ENCODE data around the gene ARHGEF40.

- TF ChIP-seq, protein P1, sequence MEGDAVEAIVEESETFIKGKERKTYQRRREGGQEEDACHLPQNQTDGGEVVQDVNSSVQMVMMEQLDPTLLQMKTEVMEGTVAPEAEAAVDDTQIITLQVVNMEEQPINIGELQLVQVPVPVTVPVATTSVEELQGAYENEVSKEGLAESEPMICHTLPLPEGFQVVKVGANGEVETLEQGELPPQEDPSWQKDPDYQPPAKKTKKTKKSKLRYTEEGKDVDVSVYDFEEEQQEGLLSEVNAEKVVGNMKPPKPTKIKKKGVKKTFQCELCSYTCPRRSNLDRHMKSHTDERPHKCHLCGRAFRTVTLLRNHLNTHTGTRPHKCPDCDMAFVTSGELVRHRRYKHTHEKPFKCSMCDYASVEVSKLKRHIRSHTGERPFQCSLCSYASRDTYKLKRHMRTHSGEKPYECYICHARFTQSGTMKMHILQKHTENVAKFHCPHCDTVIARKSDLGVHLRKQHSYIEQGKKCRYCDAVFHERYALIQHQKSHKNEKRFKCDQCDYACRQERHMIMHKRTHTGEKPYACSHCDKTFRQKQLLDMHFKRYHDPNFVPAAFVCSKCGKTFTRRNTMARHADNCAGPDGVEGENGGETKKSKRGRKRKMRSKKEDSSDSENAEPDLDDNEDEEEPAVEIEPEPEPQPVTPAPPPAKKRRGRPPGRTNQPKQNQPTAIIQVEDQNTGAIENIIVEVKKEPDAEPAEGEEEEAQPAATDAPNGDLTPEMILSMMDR (conservative IDR thresholded peaks at IDR 0.05): no peak
- TF ChIP-seq ZFX (IDR thresholded peaks at IDR 0.05): no peak
These were observed 8.2 kb downstream of the ARHGEF40 start for GRCh38 chr14:21078287-21078686.
